ENCODE data around the gene DDX28. TPM values are rescaled to one million over a fixed set of nuclear protein-coding genes. Genes with fewer than 3 reads are reported as not detected.

DDX28 gene
- total and polyA plus RNA-seq, 10 of the 15 experiments (the other 5 are each of a cell fraction or from before 2014, with no cell fraction given), result 3.6 to 40.4 (median 20.0) TPM

DNA sequence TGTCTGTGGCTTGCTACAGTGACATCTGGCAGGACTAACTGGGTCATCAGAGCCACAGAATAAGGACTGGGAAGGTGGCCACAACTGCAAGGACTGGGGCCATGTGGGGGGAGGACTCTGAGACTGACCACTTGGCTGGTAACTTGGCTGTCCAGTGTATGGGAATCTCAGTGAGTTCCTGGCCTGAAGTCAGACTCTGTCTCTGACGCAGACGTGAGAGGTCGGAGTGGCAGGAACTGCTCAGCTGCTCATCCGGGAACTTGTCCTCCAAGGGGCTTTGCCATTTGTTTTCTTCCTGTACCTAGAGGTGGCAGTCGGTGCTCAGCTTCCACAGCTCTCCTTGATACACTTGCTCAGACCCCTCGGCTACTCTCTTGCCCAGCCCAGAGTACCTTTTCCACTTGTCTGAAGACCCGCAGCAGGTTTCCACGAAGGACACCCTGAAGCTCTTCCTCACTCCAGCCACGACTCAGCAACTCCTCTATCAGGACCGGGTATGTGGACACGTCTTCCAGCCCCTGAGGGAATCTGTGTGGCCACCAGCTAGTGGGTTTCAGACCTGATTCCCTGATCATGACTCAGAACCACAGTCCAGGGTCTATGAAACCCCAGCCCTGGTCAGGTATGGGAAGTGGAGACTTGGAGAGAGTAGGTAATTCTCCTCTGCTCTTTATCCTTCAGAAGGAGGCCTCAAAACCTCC is 35.4 kb downstream of the DDX28 start (continued):
- TF ChIP-seq RELB (IDR thresholded peaks at IDR 0.05; ENCODE audit: low read depth) (no peak), KDM1A (IDR thresholded peaks at IDR 0.05; ENCODE audit: borderline replicate concordance) (no peak)
- TF ChIP-seq, protein P1, sequence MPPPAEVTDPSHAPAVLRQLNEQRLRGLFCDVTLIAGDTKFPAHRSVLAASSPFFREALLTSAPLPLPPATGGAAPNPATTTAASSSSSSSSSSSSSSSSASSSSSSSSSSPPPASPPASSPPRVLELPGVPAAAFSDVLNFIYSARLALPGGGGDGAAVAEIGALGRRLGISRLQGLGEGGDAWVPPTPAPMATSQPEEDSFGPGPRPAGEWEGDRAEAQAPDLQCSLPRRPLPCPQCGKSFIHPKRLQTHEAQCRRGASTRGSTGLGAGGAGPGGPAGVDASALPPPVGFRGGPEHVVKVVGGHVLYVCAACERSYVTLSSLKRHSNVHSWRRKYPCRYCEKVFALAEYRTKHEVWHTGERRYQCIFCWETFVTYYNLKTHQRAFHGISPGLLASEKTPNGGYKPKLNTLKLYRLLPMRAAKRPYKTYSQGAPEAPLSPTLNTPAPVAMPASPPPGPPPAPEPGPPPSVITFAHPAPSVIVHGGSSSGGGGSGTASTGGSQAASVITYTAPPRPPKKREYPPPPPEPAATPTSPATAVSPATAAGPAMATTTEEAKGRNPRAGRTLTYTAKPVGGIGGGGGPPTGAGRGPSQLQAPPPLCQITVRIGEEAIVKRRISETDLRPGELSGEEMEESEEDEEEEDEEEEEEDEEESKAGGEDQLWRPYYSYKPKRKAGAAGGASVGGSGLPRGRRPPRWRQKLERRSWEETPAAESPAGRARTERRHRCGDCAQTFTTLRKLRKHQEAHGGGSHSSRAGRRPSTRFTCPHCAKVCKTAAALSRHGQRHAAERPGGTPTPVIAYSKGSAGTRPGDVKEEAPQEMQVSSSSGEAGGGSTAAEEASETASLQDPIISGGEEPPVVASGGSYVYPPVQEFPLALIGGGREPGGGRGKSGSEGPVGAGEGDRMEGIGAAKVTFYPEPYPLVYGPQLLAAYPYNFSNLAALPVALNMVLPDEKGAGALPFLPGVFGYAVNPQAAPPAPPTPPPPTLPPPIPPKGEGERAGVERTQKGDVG (CRISPR knock-in tag; IDR thresholded peaks at IDR 0.05), result no peak

- H3K9me3 ChIP-seq (replicated peaks; ENCODE audit: control insufficient read depth, insufficient read depth, low read length), result no peaks in the 10 kb centered on the region
- SMC1A ChIA-PET (ENCODE audit: uncharacterized antibody, unreplicated experiment), result interaction anchor here (0.6 to 1.9 kb wide), 5 partner anchors 12 to 574 kb away, joined by 3 to 7 read pairs (median 4); no protein-coding TSS in a partner anchor
- peaks cover 37% of the 10 kb centered on the region for H3K4me1 ChIP-seq (ENCODE audit: control insufficient read depth, insufficient read depth, low read length)
- in situ Hi-C loops (cut with MboI) (no loop called here), intact Hi-C loops (cut with micrococcal nuclease; ENCODE audit: unreplicated experiment) (no loop called here)
- H3K4me3 ChIP-seq, result no peak overlapping the region
- FAIRE-seq (no peak), ATAC-seq (no peak), DNase-seq (ENCODE audit: low read depth, low spot score) (no peak)
- no peak overlapping the region for H3K9ac ChIP-seq (ENCODE audit: control insufficient read depth, insufficient read depth, low read length)
- no peaks in the 10 kb centered on the region for H3K36me3 ChIP-seq (ENCODE audit: control insufficient read depth in 2 of 2, insufficient read depth in 2 of 2, low read length in 1 of 2)
- CTCF ChIA-PET, result interaction anchor here (0.8 to 1.8 kb wide), 5 partner anchors 8 to 170 kb away, joined by 3 to 6 read pairs (median 3); no protein-coding TSS in a partner anchor
- POLR2A ChIA-PET, result interaction anchor here (1.4 to 2.0 kb wide), 3 partner anchors 18 to 98 kb away, joined by 4 to 7 read pairs (median 7); partner anchors contain the start of genes NFATC3 and PSMB10
- BruUV-seq (replicated peaks), result no TSS peak
- H4K20me1 ChIP-seq (ENCODE audit: control insufficient read depth, insufficient read depth), result no peaks in the 10 kb centered on the region
- H3K27me3 ChIP-seq (replicated peaks in 1 of 2; ENCODE audit: control insufficient read depth in 2 of 2, insufficient read depth in 2 of 2, low read length in 1 of 2), result no peaks in the 10 kb centered on the region
- H3K27ac ChIP-seq (ENCODE audit: control insufficient read depth, insufficient read depth), result no peak overlapping the region
- H2AFZ ChIP-seq (ENCODE audit: control insufficient read depth, low read depth, low read length), result no peak overlapping the region
- RAD21 ChIA-PET (ENCODE audit: unreplicated experiment), result interaction anchor here (1.5 kb wide), 1 partner anchor 51 kb away, joined by 3 read pairs; no protein-coding TSS in a partner anchor
- WGBS (ENCODE audit: insufficient coverage, insufficient replicate concordance, low lambda C conversion rate, missing lambda C conversion rate), result 94% methylated on average over 5 of the region's 5 CpGs
- H3K79me2 ChIP-seq (ENCODE audit: control insufficient read depth, insufficient read depth, low read length), result no peaks in the 10 kb centered on the region
- H3K4me2 ChIP-seq (ENCODE audit: control insufficient read depth, insufficient read depth), result no peak overlapping the region
- TF ChIP-seq, protein P2, sequence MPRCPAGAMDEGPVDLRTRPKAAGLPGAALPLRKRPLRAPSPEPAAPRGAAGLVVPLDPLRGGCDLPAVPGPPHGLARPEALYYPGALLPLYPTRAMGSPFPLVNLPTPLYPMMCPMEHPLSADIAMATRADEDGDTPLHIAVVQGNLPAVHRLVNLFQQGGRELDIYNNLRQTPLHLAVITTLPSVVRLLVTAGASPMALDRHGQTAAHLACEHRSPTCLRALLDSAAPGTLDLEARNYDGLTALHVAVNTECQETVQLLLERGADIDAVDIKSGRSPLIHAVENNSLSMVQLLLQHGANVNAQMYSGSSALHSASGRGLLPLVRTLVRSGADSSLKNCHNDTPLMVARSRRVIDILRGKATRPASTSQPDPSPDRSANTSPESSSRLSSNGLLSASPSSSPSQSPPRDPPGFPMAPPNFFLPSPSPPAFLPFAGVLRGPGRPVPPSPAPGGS (IDR thresholded peaks at IDR 0.05; ENCODE audit: borderline replicate concordance, insufficient read depth, low read depth, low read length, poor library complexity, severe bottlenecking), result no peak
- TF ChIP-seq FOS (IDR thresholded peaks at IDR 0.05; ENCODE audit: borderline replicate concordance, extremely low read depth, insufficient read length) (no peak), PAX8 (IDR thresholded peaks at IDR 0.05) (no peak), EP300 (IDR thresholded peaks at IDR 0.05; ENCODE audit: borderline replicate concordance in 1 of 2, control insufficient read depth in 1 of 2, low read depth in 2 of 2, low read length in 2 of 2) (no peak), ATF7 (IDR thresholded peaks at IDR 0.05; ENCODE audit: low read depth) (no peak), TCF7 (IDR thresholded peaks at IDR 0.05; ENCODE audit: borderline replicate concordance) (no peak), SKIL (IDR thresholded peaks at IDR 0.05; ENCODE audit: low read depth, poor library complexity, severe bottlenecking) (no peak)
These were observed 36.1 kb downstream of the DDX28 start for GRCh38 chr16:67986949-67987348.

Measured in GM12878 (cell line).